NCI-H524 (cell line): ENCODE data around the gene TIMM17B.

Experiments
- DNase-seq, 2 experiments: peaks; one replicate each; lab custom pipeline; 2025; lab: John Stamatoyannopoulos, UW

Gene TIMM17B

GRCh38 chrX:48897625-48898306, at the start of gene TIMM17B, which contains the start of gene PQBP1:
TIMM17B (minus strand) TSS chrX:48897768; CDS start chrX:48897749, 19 bp downstream.
PQBP1 (plus strand) TSS chrX:48897930; CDS start chrX:48898510, 580 bp downstream.
- DNase-seq: peak; percentile 96 to 97

GRCh38 chrX:48945517-48946348, 48.2 kb upstream of the TIMM17B start:
- peak in 1 of 2 experiments; percentile 61 for DNase-seq

- DNase-seq: no peak
Observed at GRCh38 chrX:48942895-48943294, 45.3 kb upstream of the TIMM17B start.

GRCh38 chrX:48940404-48940955, 42.9 kb upstream of the TIMM17B start:
- DNase-seq: no peak

GRCh38 chrX:48939524-48940228, 42.1 kb upstream of the TIMM17B start:
- DNase-seq: no peak

- no peak for DNase-seq
Observed at GRCh38 chrX:48938721-48939425, 41.3 kb upstream of the TIMM17B start.

- DNase-seq: no peak
Observed at GRCh38 chrX:48937054-48937907, 39.7 kb upstream of the TIMM17B start.

GRCh38 chrX:48936429-48937053, 39.0 kb upstream of the TIMM17B start:
- no peak for DNase-seq

GRCh38 chrX:48935301-48935670, 37.7 kb upstream of the TIMM17B start:
- no peak for DNase-seq

- no peak for DNase-seq
Observed at GRCh38 chrX:48934581-48935300, 37.2 kb upstream of the TIMM17B start.

GRCh38 chrX:48933757-48934156, 36.2 kb upstream of the TIMM17B start:
- DNase-seq: no peak

GRCh38 chrX:48927736-48928382, 30.3 kb upstream of the TIMM17B start:
- no peak for DNase-seq

GRCh38 chrX:48927123-48927522, 29.6 kb upstream of the TIMM17B start:
- DNase-seq: no peak

- DNase-seq: no peak
Observed at GRCh38 chrX:48924270-48924669, 26.7 kb upstream of the TIMM17B start.

- DNase-seq: no peak
Observed at GRCh38 chrX:48923771-48924170, 26.2 kb upstream of the TIMM17B start.

GRCh38 chrX:48920718-48921104, 23.1 kb upstream of the TIMM17B start:
- DNase-seq: no peak

- peak in 1 of 2 experiments; percentile 8 for DNase-seq
Observed at GRCh38 chrX:48919947-48920717, 22.6 kb upstream of the TIMM17B start.

GRCh38 chrX:48919360-48919841, 21.8 kb upstream of the TIMM17B start:
- peak; percentile 28 to 65 for DNase-seq
